ENCODE results near the gene MTARC2.

GRCh38 chr1:220710333-220710732, 37.8 kb upstream of the MTARC2 start:
- TF ChIP-seq EP300 (IDR thresholded peaks at IDR 0.05) (no peak), POLR2A (IDR thresholded peaks at IDR 0.05) (no peak)
- TF ChIP-seq, protein P1, sequence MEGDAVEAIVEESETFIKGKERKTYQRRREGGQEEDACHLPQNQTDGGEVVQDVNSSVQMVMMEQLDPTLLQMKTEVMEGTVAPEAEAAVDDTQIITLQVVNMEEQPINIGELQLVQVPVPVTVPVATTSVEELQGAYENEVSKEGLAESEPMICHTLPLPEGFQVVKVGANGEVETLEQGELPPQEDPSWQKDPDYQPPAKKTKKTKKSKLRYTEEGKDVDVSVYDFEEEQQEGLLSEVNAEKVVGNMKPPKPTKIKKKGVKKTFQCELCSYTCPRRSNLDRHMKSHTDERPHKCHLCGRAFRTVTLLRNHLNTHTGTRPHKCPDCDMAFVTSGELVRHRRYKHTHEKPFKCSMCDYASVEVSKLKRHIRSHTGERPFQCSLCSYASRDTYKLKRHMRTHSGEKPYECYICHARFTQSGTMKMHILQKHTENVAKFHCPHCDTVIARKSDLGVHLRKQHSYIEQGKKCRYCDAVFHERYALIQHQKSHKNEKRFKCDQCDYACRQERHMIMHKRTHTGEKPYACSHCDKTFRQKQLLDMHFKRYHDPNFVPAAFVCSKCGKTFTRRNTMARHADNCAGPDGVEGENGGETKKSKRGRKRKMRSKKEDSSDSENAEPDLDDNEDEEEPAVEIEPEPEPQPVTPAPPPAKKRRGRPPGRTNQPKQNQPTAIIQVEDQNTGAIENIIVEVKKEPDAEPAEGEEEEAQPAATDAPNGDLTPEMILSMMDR (IDR thresholded peaks at IDR 0.05) = no peak

Measured in sigmoid colon (tissue), 4 donors.